IPS-20b (cell line): ENCODE measurements around the gene KRT14.
"Not testable (repeated sequence)": the region's sequence is repeated elsewhere in the genome, so short reads cannot be mapped to it uniquely, and the experiment has no call there.

Experiments used
- H3K27ac ChIP-seq: one replicate; pipeline ENCODE4 v1.5.1; 2013; ENCODE audit warnings: low read length
- H3K27me3 ChIP-seq: 2 replicates; pipeline ENCODE4 v1.6.1; 2013; ENCODE audit warnings: mild to moderate bottlenecking, low read length, inconsistent platforms; ENCODE audit not compliant: insufficient read depth
- H3K36me3 ChIP-seq: 2 replicates; pipeline ENCODE4 v1.6.1; 2013; ENCODE audit warnings: low read depth, mild to moderate bottlenecking, inconsistent platforms, low read length, moderate library complexity; ENCODE audit not compliant: insufficient read depth
- H3K4me1 ChIP-seq: 2 replicates; pipeline ENCODE4 v1.6.1; 2013; ENCODE audit warnings: mild to moderate bottlenecking, control low read depth, inconsistent platforms, low read length, moderate library complexity; ENCODE audit not compliant: insufficient read depth
- H3K4me3 ChIP-seq: 2 replicates; pipeline ENCODE4 v1.5.1; 2013; ENCODE audit warnings: mild to moderate bottlenecking, low read length, inconsistent platforms
- H3K9ac ChIP-seq: 2 replicates; pipeline ENCODE4 v1.6.1; 2013; ENCODE audit warnings: low read depth, mild to moderate bottlenecking, inconsistent platforms, low read length, moderate library complexity
- H3K9me3 ChIP-seq: 2 replicates; pipeline ENCODE4 v1.6.1; 2013; ENCODE audit warnings: mild to moderate bottlenecking, low read depth, low read length, inconsistent platforms; ENCODE audit not compliant: insufficient read depth

The KRT14 gene

DNA sequence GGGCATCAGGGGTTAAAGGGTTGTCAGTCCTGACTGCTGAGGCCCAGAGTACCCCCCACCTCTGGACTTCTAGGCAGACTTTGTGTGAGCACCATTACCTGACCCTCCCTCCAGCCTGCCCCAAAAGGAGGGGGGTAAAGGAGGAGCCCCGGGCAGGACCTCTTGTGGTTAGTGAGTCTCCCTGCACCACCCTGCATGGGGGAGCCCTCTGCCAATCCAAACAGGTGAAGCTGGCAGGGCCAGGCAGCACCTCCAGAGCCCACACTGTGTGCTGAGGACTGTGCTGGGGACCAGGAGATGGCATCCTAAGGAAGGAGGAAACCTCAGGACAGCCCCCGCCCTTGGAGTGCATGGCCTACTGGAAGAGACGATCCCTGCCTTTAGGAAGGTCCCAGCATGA is 2.6 kb upstream of the KRT14 start:
- Histone ChIP-seq H3K36me3 (no peaks in the 10 kb centered on the region), H3K27me3 (no peaks in the 10 kb centered on the region), H3K27ac (no peak overlapping the region), H3K4me1 (no peaks in the 10 kb centered on the region), H3K9me3 (no peaks in the 10 kb centered on the region), H3K4me3 (no peak overlapping the region), H3K9ac (no peak overlapping the region)

DNA sequence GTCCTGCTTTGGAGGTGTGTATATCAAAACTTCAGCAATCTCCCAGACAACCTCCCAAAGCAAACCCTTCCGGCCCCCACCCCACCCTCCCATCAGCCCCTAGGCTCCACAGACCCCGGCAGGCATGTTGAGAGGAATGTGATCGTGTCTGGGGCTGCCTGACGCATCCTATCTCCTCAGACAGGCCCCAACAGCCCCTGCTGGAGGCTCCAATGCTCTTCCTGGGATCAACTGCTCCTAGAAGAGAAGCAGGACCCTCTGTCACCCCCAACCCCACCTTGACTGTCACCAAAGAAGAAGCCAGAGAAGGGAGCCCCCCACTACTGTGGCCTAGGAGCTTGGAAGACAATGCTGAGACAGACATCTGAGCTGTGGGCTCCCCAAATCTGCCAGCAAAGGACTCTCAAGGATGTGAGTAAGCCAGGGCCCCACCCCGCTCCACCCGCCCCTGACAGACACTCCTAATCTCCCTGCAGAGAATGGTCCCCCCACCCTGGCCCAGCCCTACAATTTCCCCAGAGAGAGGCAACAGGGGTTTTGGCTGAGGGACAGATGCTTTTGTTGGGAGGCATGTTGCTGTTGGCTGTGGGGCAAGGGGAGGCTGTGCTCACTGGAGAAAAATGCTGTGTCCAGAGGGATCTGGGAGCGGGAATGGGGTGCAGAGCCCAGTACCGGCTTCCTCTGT is 1.6 kb upstream of the KRT14 start:
- Histone ChIP-seq H3K4me3 (no peak overlapping the region), H3K9ac (no peak overlapping the region), H3K9me3 (no peaks in the 10 kb centered on the region), H3K4me1 (no peaks in the 10 kb centered on the region), H3K27me3 (no peaks in the 10 kb centered on the region), H3K36me3 (no peaks in the 10 kb centered on the region), H3K27ac (no peak overlapping the region)

DNA sequence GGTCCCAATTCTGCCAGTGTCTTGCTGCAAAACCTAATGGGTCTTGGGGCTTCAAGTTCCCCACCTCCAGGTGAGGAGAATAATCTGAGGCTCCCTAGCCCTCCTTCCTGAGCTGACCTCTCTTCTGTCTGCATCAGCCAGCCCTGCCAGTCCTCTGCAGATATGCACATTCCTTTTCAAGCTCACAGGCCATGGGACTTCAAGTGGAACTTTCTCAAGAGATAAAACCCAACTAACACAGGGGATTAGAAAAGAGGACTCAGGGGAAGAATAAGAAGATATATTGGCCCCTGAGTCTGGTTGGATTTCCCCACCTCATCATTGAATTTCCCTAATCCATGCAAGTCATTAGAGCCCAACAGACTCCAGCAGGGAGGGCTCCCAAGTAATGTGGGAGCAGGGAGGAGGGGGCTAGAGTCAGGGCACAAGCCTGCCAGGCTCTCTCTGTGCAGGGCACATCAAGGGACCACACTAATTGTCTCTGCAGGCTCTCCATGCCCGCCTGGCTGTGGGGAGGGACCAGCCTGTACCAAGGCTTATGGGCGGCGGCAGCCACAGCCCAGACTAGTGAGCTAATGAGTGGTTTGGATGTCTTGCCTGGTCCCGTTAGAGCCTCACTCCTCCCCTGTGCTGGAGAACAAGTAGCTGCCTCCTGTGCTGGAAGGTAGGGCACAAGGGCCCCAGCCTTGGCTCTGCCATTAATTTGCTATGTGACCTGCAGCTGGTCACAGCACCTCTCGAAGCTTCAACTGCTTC is 1.2 kb downstream of the KRT14 start:
- Histone ChIP-seq H3K4me1 (no peaks in the 10 kb centered on the region), H3K4me3 (no peak overlapping the region), H3K27ac (no peak overlapping the region), H3K9ac (no peak overlapping the region), H3K27me3 (peaks cover 1% of the 10 kb centered on the region), H3K36me3 (no peaks in the 10 kb centered on the region), H3K9me3 (no peaks in the 10 kb centered on the region)

DNA sequence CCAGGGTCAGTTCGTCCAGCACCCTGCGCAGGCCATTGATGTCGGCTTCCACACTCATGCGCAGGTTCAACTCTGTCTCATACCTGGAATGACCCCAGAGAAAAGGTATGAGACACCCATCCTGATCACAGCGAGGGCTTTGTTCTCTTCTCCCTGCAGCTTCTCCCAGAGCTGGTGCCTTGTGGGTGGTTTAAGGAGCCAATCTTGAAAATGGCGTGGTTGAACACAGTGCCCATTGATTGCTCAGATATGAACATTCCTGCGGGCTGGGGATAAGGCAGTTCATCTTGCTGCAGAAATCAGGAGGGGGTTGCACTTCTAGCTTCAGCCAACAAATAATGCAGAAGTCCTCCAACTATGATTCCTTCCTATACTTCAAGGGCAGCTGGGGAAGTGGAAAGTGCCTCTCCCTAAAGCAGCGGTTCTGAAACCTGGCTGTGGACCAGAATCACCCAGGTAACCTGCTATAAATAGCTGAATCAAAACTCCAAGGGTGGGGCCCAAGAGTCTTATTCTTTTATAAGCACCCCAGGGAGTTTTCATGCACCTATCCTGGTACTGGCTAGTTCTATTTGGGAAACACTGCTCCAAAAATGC is 2.3 kb downstream of the KRT14 start:
- H3K4me3 ChIP-seq, H3K9me3 ChIP-seq, H3K4me1 ChIP-seq, H3K27ac ChIP-seq, H3K9ac ChIP-seq, H3K36me3 ChIP-seq, H3K27me3 ChIP-seq: not testable (repeated sequence)

DNA sequence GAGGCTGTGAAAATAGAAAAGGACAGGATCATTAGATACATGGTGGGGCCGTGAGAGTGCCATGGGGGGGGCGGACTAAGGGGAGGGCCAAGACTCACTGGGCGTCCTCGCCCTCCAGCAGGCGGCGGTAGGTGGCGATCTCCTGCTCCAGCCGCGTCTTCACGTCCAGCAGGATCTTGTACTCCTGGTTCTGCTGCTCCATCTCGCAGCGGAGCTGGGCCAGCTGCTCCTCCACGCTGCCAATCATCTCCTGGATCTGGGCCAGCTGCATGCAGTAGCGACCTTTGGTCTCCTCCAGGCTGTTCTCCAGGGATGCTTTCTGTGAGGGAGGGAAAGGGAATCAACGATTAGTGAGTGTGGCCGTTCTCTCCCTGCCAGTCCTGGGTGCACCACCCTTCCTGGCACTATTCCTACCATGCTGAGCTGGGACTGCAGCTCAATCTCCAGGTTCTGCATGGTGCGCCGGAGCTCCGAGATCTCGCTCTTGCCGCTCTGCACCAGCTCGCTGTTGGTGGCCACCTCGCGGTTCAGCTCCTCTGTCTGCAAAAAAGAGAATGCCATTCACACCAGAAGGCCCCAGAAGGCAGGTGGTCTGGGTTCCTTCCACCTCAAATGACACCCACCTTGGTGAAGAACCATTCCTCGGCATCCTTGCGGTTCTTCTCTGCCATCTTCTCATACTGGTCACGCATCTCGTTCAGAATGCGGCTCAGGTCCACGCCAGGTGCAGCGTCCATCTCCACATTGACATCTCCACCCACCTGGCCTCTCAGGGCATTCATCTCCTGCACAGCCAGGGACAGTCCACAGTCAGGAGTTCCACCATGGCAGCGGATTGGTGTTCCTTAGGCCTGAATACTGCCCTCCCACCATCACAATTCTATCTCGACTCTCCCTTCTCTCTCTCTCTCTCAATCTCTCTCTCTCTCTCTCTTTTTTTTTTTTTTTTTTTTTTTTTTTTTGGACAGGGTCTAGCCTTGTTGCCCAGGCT is 3.3 kb downstream of the KRT14 start:
- Histone ChIP-seq H3K27ac (no peak overlapping the region), H3K9ac (no peak overlapping the region), H3K4me1 (no peaks in the 10 kb centered on the region), H3K36me3 (no peaks in the 10 kb centered on the region), H3K9me3 (no peaks in the 10 kb centered on the region), H3K27me3 (peaks cover 8% of the 10 kb centered on the region), H3K4me3 (no peak overlapping the region)

DNA sequence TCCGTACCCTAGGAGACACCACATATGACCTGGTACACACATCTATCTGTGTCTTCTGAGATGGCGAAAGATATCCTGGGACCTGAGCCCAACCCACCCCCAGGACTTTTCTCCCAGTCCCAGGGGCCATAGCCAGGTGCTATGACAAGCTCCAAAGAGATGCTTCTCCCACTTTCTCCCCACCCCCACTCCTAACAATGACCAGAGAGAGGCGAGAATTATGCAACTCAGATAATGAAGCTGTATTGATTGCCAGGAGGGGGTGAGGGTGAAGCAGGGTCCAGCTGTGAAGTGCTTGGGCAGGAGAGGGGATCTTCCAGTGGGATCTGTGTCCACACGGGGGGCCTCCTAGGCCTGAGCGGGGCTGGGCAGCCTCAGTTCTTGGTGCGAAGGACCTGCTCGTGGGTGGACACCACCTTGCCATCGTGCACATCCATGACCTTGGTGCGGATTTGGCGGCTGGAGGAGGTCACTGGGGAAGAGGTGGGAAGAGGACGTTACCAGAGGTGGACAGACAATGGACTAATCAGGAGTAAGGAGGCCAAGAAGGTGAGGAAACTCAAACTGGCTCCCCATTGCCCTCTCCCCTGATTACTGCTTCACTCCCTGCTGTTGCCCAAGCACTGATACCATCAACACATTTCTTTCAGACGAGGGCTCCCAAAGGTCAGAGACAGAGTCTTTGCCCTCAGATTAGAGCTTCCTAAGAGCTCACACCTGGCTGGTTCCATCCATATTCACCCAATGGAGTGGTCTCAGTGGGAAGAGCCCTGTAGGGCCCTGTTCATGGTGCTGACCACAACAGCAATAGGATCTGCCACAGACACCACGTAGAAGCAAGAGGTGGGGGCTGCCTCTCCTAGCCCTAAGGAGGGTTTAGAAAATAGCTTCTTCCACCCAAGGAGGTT is 4.4 kb downstream of the KRT14 start:
- not testable (repeated sequence) for H3K9ac ChIP-seq, H3K36me3 ChIP-seq, H3K9me3 ChIP-seq

DNA sequence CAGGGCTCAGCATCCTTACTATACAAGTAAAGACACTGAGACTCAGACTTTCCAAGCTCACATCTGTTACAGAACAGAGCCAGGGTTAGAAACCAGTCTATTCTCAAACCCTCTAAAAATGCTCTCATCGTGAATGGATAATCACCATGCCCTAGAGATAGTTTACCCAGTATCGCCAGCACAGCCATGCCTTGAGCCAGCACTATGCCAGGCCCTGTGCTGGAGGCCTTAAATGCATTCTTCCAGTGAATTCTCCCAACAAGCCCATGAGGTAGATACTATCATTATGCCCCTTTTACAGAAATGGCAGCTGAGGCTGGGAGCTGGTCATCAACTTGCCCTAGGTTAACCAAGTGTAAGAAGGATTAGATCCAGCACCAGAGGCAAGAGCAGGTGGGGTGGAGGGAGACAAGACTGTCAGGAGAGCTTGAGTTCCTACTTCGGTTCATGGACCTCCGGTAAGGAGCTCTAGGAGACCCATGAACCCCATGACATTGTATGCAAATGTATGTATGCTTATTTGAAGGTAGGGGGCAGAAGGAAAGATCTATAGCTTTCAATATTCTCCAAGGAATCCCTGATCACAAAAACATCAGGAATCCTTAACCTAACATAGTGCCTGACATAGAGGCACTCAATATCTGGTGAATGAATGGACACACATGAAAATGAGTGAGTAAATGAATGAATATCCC is 5.2 kb downstream of the KRT14 start:
- Histone ChIP-seq H3K27me3 (peaks cover 8% of the 10 kb centered on the region), H3K4me3 (no peak overlapping the region), H3K36me3 (no peaks in the 10 kb centered on the region), H3K9ac (no peak overlapping the region), H3K27ac (no peak overlapping the region), H3K9me3 (no peaks in the 10 kb centered on the region), H3K4me1 (no peaks in the 10 kb centered on the region)

More for the DNA sequence above, 4.4 kb downstream of the KRT14 start:
- not testable (repeated sequence) for H3K4me3 ChIP-seq, H3K27me3 ChIP-seq, H3K4me1 ChIP-seq, H3K27ac ChIP-seq

DNA sequence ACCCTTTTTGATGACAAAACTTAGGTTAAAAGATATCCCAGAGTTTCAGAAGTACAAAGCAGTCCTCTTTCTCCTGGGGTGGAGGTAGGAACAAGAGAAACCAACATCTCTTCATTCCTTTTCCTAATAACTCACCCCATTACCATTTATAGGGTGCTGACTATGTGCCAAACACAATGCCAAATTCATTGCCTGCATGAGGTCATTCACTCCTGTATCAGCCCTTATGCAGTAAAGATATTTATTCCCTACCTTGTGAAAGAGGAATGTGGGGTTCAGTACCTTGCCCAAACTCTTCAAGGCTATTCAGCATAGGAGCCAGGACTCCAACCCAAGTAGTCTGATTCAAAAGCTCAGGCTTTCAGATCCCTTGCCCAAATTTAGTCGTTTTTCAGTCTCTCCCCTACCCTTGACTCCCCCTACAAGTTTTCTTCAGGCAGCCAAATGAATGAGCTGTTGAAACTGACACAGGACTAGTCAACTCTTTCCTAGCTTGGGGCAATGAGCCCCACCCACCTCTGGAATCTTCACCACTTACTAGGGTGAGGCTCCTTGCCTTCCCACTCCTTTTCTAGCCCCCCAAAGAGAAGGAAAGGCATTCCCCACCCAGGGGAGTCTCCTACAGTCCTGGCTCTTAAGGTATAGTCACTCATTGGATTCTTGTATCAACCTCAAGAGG is 5.9 kb downstream of the KRT14 start:
- Histone ChIP-seq H3K27ac (no peak overlapping the region), H3K4me3 (no peak overlapping the region), H3K27me3 (peaks cover 8% of the 10 kb centered on the region), H3K4me1 (no peaks in the 10 kb centered on the region), H3K36me3 (no peaks in the 10 kb centered on the region), H3K9ac (no peak overlapping the region), H3K9me3 (no peaks in the 10 kb centered on the region)

DNA sequence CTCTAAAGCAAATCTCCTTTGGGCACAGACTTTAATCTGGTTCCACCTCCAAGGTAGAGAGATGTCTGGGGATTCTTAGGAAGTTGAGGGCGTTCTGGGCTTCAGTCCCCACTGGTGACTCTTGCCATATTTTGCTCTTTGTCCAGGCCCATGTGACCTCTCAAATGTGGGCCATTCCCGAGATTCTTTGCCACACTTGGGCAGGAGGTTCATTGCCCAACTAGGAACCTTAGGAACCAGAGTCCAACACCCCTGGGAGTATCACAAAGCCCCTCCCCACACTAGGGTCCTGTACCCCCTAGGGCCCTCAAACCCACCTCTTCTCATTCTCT is 6.5 kb downstream of the KRT14 start:
- Histone ChIP-seq H3K27ac (no peak overlapping the region), H3K27me3 (peaks cover 8% of the 10 kb centered on the region), H3K4me3 (no peak overlapping the region), H3K9me3 (no peaks in the 10 kb centered on the region), H3K36me3 (no peaks in the 10 kb centered on the region), H3K4me1 (no peaks in the 10 kb centered on the region), H3K9ac (no peak overlapping the region)
